DOHH2 (cell line): ENCODE measurements around the gene FAM228B.

Experiments
- H3F3A ChIP-seq: fragments of 200-600 bp; sonication (generic), shearing (Covaris generic); 2 replicates; pipeline ENCODE4 v1.6.0; 2016; ENCODE audit warnings: antibody characterized with exemption, mild to moderate bottlenecking; ENCODE audit not compliant: control insufficient read depth, insufficient read depth
- H3K27ac ChIP-seq: fragments of 200-600 bp; sonication (generic); 2 replicates; pipeline ENCODE4 v1.5.1; 2014; ENCODE audit warnings: low read depth, mild to moderate bottlenecking, low read length, moderate library complexity
- H3K27me3 ChIP-seq: fragments of 200-600 bp; sonication (generic); 2 replicates; pipeline ENCODE4 v1.6.1; 2014; ENCODE audit warnings: mild to moderate bottlenecking, low read length, mixed read lengths; ENCODE audit not compliant: control insufficient read depth
- H3K36me3 ChIP-seq: fragments of 200-600 bp; sonication (generic); 2 replicates; pipeline ENCODE4 v1.6.1; 2014; ENCODE audit warnings: mild to moderate bottlenecking, low read length, moderate library complexity, mixed read lengths; ENCODE audit not compliant: control insufficient read depth
- H3K4me1 ChIP-seq: fragments of 200-600 bp; sonication (generic); 2 replicates; pipeline ENCODE4 v1.6.1; 2014; ENCODE audit warnings: mild to moderate bottlenecking, low read length, mixed read lengths; ENCODE audit not compliant: control insufficient read depth
- H3K4me2 ChIP-seq: fragments of 200-600 bp; sonication (generic); 2 replicates; pipeline ENCODE4 v1.6.0; 2014; ENCODE audit warnings: mild to moderate bottlenecking, low read length, moderate library complexity
- H3K4me3 ChIP-seq: fragments of 200-600 bp; sonication (generic); 2 replicates; pipeline ENCODE4 v1.5.1; 2014; ENCODE audit warnings: mild to moderate bottlenecking, low read length, mixed read lengths
- H3K79me2 ChIP-seq: fragments of 200-600 bp; sonication (generic); 2 replicates; pipeline ENCODE4 v1.6.1; 2014; ENCODE audit warnings: mild to moderate bottlenecking, low read length, mixed read lengths; ENCODE audit not compliant: control insufficient read depth
- H3K9me2 ChIP-seq: fragments of 200-600 bp; sonication (generic); replicated peaks from 2 replicates; pipeline ENCODE4 v1.6.1; 2014; ENCODE audit warnings: mild to moderate bottlenecking, low read length, mixed read lengths; ENCODE audit not compliant: control insufficient read depth
- H3K9me3 ChIP-seq: fragments of 200-600 bp; sonication (generic); 2 replicates; pipeline ENCODE4 v1.6.1; 2014; ENCODE audit warnings: antibody characterized with exemption, low read length, mixed read lengths; ENCODE audit not compliant: control insufficient read depth, insufficient read depth
- H4K20me1 ChIP-seq: fragments of 200-600 bp; sonication (generic); 2 replicates; pipeline ENCODE4 v1.6.0; 2014; ENCODE audit warnings: low read depth, mild to moderate bottlenecking, antibody characterized with exemption, low read length, moderate library complexity; ENCODE audit not compliant: control insufficient read depth, insufficient read depth
- EZH2phosphoT487 ChIP-seq: fragments of 200-600 bp; sonication (generic); IDR thresholded peaks from 2 replicates; pipeline ENCODE4 v1.6.1; 2017; ENCODE audit warnings: borderline replicate concordance, mild to moderate bottlenecking, antibody characterized with exemption, low read length, moderate library complexity, mixed read lengths
- TF ChIP-seq, protein P1 (sequence below): fragments of 200-600 bp; sonication (generic); IDR thresholded peaks from one replicate; pipeline ENCODE4 v1.5.1; 2014; ENCODE audit warnings: antibody characterized with exemption, mild to moderate bottlenecking, low read depth, low read length; ENCODE audit not compliant: poor library complexity, severe bottlenecking

FAM228B gene

DNA sequence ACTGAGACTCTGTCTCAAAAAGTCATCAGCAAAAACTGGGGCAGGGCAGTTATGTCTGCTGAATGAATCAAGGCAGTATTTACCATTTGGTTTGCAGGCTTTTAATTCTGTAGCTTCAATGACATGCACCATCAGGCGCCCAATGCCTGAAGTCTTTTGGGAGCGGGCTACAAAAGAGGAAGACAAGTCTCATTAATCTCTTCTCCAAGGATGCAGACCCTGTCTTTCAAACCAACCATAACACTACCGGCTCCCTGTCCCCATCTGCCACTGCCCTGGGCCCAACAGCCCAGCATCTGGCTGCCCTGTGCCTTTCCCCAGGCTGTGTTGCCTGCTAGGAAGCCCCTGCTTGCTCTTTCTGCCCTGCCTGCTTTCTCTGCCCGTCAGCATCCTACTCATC lies 81.9 kb downstream of the FAM228B start:
- H3K27ac ChIP-seq: no peak overlapping the region
- TF ChIP-seq EZH2phosphoT487: no peak
- TF ChIP-seq, protein P1, sequence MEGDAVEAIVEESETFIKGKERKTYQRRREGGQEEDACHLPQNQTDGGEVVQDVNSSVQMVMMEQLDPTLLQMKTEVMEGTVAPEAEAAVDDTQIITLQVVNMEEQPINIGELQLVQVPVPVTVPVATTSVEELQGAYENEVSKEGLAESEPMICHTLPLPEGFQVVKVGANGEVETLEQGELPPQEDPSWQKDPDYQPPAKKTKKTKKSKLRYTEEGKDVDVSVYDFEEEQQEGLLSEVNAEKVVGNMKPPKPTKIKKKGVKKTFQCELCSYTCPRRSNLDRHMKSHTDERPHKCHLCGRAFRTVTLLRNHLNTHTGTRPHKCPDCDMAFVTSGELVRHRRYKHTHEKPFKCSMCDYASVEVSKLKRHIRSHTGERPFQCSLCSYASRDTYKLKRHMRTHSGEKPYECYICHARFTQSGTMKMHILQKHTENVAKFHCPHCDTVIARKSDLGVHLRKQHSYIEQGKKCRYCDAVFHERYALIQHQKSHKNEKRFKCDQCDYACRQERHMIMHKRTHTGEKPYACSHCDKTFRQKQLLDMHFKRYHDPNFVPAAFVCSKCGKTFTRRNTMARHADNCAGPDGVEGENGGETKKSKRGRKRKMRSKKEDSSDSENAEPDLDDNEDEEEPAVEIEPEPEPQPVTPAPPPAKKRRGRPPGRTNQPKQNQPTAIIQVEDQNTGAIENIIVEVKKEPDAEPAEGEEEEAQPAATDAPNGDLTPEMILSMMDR: no peak
- H3K4me1 ChIP-seq: peaks cover 9% of the 10 kb centered on the region
- H3K79me2 ChIP-seq: no peaks in the 10 kb centered on the region
- H3K36me3 ChIP-seq: peaks cover 15% of the 10 kb centered on the region; the same call in 1 of the 2 replicates
- H3K4me2 ChIP-seq: no peak overlapping the region
- H3F3A ChIP-seq: no peaks in the 10 kb centered on the region
- H3K9me3 ChIP-seq: no peaks in the 10 kb centered on the region
- no peaks in the 10 kb centered on the region for H4K20me1 ChIP-seq
- no peak overlapping the region for H3K4me3 ChIP-seq
- no peaks in the 10 kb centered on the region for H3K9me2 ChIP-seq
- H3K27me3 ChIP-seq: no peaks in the 10 kb centered on the region

DNA sequence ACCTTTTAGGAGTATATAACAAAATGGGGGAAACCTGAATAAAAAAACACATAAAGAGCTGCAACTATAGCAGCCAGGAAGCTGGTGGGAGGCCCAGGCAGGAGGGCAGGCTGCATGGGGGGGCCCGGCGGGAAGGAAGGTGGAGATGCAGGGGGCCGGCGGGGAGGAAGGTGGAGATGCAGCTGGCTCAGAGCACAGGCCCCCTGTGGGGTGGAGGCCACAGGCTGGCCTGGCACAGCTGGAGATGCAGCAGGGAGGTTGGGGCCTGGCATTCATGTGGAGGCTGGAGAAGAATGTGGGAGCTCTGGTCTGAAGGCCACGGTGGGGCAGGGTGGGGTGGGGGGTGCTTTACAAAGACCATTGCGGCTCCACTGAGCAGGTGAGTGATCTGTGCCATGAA lies 83.0 kb downstream of the FAM228B start:
- no peak overlapping the region for H3K4me2 ChIP-seq
- no peaks in the 10 kb centered on the region for H3K9me2 ChIP-seq
- TF ChIP-seq, protein P1: no peak
- TF ChIP-seq EZH2phosphoT487: no peak
- H3K27me3 ChIP-seq: no peaks in the 10 kb centered on the region
- no peaks in the 10 kb centered on the region for H4K20me1 ChIP-seq
- H3K4me3 ChIP-seq: no peak overlapping the region
- no peaks in the 10 kb centered on the region for H3K79me2 ChIP-seq
- H3K36me3 ChIP-seq: peaks cover 20% of the 10 kb centered on the region; the same call in 1 of the 2 replicates
- H3K4me1 ChIP-seq: no peaks in the 10 kb centered on the region
- H3K27ac ChIP-seq: no peak overlapping the region
- H3F3A ChIP-seq: no peaks in the 10 kb centered on the region
- H3K9me3 ChIP-seq: no peaks in the 10 kb centered on the region

DNA sequence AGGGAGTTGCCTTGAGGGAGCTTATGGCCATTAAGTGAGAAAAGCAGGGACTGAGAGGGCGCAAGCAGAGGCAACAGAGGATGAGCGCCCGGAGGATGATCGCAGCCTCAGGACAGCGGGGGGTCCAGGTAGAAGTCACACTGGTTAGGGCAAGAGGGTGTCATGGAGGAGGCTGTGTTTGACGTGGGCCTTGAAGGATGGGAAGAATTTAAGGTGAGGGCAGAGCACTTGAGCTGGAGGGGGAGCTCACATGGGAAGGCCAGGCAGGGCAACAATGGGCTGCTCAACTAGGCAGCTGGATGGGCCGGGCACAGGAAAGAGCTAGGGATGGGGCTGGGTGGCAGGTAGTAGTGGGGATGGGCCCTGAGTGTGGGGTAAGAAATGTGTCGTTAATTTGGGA lies 83.4 kb downstream of the FAM228B start:
- no peak overlapping the region for H3K27ac ChIP-seq
- H3K4me3 ChIP-seq: no peak overlapping the region
- peaks cover 21% of the 10 kb centered on the region; the same call in 1 of the 2 replicates for H3K36me3 ChIP-seq
- TF ChIP-seq EZH2phosphoT487: no peak
- TF ChIP-seq, protein P1: no peak
- H3K27me3 ChIP-seq: no peaks in the 10 kb centered on the region
- H3K9me3 ChIP-seq: no peaks in the 10 kb centered on the region
- no peaks in the 10 kb centered on the region for H3K79me2 ChIP-seq
- no peaks in the 10 kb centered on the region for H3K9me2 ChIP-seq
- no peaks in the 10 kb centered on the region for H3K4me1 ChIP-seq
- no peak overlapping the region for H3K4me2 ChIP-seq
- H3F3A ChIP-seq: no peaks in the 10 kb centered on the region
- H4K20me1 ChIP-seq: no peaks in the 10 kb centered on the region

DNA sequence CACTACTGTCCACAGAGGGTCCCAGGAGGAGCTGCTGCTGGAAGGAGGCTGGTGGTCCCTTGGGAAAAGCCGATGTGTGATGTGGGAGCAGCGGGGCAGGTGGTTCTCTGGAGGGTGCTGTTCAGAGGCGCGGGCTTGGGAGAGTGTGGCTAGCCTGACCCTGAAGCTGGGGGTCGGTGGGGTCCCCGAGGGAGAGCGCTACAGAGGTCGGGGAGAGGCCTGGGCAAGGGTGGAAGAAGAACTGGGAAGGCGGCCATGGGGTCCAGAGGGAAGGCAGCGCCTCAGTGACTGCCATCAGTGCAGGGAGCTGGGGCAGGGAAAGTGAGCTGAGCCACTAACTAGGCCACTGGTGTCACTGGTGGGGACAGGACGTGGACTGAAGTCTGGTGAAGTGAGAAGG lies 84.1 kb downstream of the FAM228B start:
- Histone ChIP-seq H4K20me1 (no peaks in the 10 kb centered on the region), H3K79me2 (no peaks in the 10 kb centered on the region), H3K4me2 (no peak overlapping the region), H3K4me1 (no peaks in the 10 kb centered on the region), H3K36me3 (peaks cover 26% of the 10 kb centered on the region), H3K9me3 (no peaks in the 10 kb centered on the region), H3K4me3 (no peak overlapping the region), H3K9me2 (no peaks in the 10 kb centered on the region), H3K27me3 (no peaks in the 10 kb centered on the region), H3F3A (no peaks in the 10 kb centered on the region), H3K27ac (no peak overlapping the region)
- TF ChIP-seq, protein P1: no peak
- no peak for TF ChIP-seq EZH2phosphoT487
